Panc1 (cell line): ENCODE results near the gene SPEF1. TPM values are rescaled to one million over a fixed set of nuclear protein-coding genes. Genes with fewer than 3 reads are reported as not detected.

Experiments
- ATAC-seq: fragments of 200-7000 bp; cut with Tn5 transposase; 2 replicates; pipeline ENCODE4 v1.9.1; 2020; ENCODE audit warnings: mild to moderate bottlenecking, moderate library complexity
- BruUV-seq: library from RNA; stranded (reverse); fragments of 400-500 nt; replicated peaks from 2 replicates; lab custom pipeline; 2021; lab: Mats Ljungman, UMichigan
- CTCF ChIA-PET: fragments of 300-600 bp; sonication (Branson Sonifier 250); formaldehyde crosslinking; loops from one replicate; lab custom pipeline; 2022; ENCODE audit warnings: antibody characterized with exemption; lab: Charles Lee
- POLR2A ChIA-PET: fragments of 300-600 bp; sonication (Branson Sonifier 250); formaldehyde crosslinking; loops from one replicate; lab custom pipeline; 2022; ENCODE audit warnings: antibody characterized with exemption; lab: Charles Lee
- DNase-seq: peaks from one replicate; pipeline ENCODE4 v3.0.0-alpha.2; 2010; ENCODE audit warnings: low read depth, low spot score
- H3K27ac ChIP-seq: 2 replicates; pipeline ENCODE4 v1.5.1; 2011; ENCODE audit warnings: mild to moderate bottlenecking, low read length, inconsistent platforms
- H3K27me3 ChIP-seq: fragments of 200-500 bp; sonication (Bioruptor generic); 2 replicates; pipeline ENCODE4 v1.6.0; 2014; ENCODE audit warnings: low read length, inconsistent platforms; ENCODE audit not compliant: control insufficient read depth, insufficient read depth
- H3K36me3 ChIP-seq: fragments of 200-500 bp; sonication (Bioruptor generic); 2 replicates; pipeline ENCODE4 v1.5.1; 2014; ENCODE audit warnings: inconsistent platforms, mild to moderate bottlenecking, low read length, moderate library complexity; ENCODE audit not compliant: control insufficient read depth, insufficient read depth
- H3K4me1 ChIP-seq: 2 replicates; pipeline ENCODE4 v1.5.1; 2011; ENCODE audit warnings: inconsistent platforms, mild to moderate bottlenecking, low read length, moderate library complexity; ENCODE audit not compliant: control insufficient read depth, insufficient read depth
- H3K4me3 ChIP-seq, 2 experiments: 2 replicates each; pipeline ENCODE4 v1.5.1; 2011 to 2012; ENCODE audit warnings: low read depth in 2 of 2, low read length in 2 of 2, mild to moderate bottlenecking in 2 of 2, inconsistent platforms in 1 of 2, moderate library complexity in 1 of 2
- H3K9me3 ChIP-seq: fragments of 200-500 bp; sonication (Bioruptor generic); 2 replicates; pipeline ENCODE4 v1.5.1; 2014; ENCODE audit warnings: low read depth, mild to moderate bottlenecking, inconsistent platforms, low read length, moderate library complexity; ENCODE audit not compliant: control insufficient read depth, insufficient read depth
- POLR2AphosphoS5 ChIP-seq: IDR thresholded peaks from 2 replicates; pipeline ENCODE4 v1.6.1; 2012; ENCODE audit warnings: mild to moderate bottlenecking, low read depth, low read length, moderate library complexity
- REST ChIP-seq, 2 experiments: IDR thresholded peaks; 2 replicates each; pipeline ENCODE4 v1.6.1; 2011 to 2012; ENCODE audit warnings: low read depth in 2 of 2, control low read depth in 1 of 2, low read length in 1 of 2, mild to moderate bottlenecking in 1 of 2, moderate library complexity in 1 of 2; ENCODE audit not compliant: insufficient read depth in 1 of 2
- SIN3A ChIP-seq: IDR thresholded peaks from 2 replicates; pipeline ENCODE4 v1.6.1; 2012; ENCODE audit warnings: low read depth, mild to moderate bottlenecking, low read length, moderate library complexity, borderline replicate concordance; ENCODE audit not compliant: insufficient read depth
- TCF7L2 ChIP-seq: IDR thresholded peaks from 2 replicates; pipeline ENCODE4 v1.6.1; 2011; ENCODE audit warnings: mild to moderate bottlenecking, low read depth, low read length, inconsistent platforms
- in situ Hi-C: cut with HindIII; loops from 2 replicates; pipeline ENCODE4 v1.10.0; 2016; ENCODE audit warnings: low sequenced_read_pairs, low pct_unique_long_range_greater_than_20kb
- intact Hi-C: fragments of 100-400 bp; cut with micrococcal nuclease; formaldehyde crosslinking; loops from one replicate; pipeline ENCODE4 v1.10.0; 2022; ENCODE audit not compliant: unreplicated experiment
- total RNA-seq: library from RNA; stranded (reverse); gene quantifications from one replicate; pipeline ENCODE4 v1.2.1, GENCODE V29; 2021; ENCODE audit not compliant: unreplicated experiment

The SPEF1 gene
- total RNA-seq, 1 experiment from 2014 or later: 0.41 TPM

GRCh38 chr20:3785240-3786125 lies 4.2 kb upstream of the SPEF1 start:
- Histone ChIP-seq H3K4me3 (peak overlapping the region; percentile 65 to 75), H3K4me1 (peaks cover 21% of the 10 kb centered on the region), H3K27ac (peak overlapping the region; percentile 87), H3K9me3 (no peaks in the 10 kb centered on the region), H3K27me3 (no peaks in the 10 kb centered on the region), H3K36me3 (no peaks in the 10 kb centered on the region)
- intact Hi-C loops: no loop called here
- POLR2A ChIA-PET: interaction anchor here (0.6 kb wide), 1 partner anchor 34 kb away, joined by 11 read pairs; no protein-coding TSS in a partner anchor
- CTCF ChIA-PET: interaction anchor here (0.6 to 3.4 kb wide), 3 partner anchors 33 to 765 kb away, joined by 9 to 22 read pairs (median 9); no protein-coding TSS in a partner anchor
- in situ Hi-C loops: no loop called here
- TF ChIP-seq REST (IDR thresholded peaks at IDR 0.05; ENCODE audit: insufficient read depth in 1 of 2, low read depth in 2 of 2, low read length in 1 of 2) (no peak), SIN3A (no peak), POLR2AphosphoS5 (no peak), TCF7L2 (no peak)
- ATAC-seq: 0 out of 2 replicates have a peak, but pooled peaks have one; percentile 4
- DNase-seq: no peak
- no TSS peak for BruUV-seq

- peaks cover 21% of the 10 kb centered on the region for H3K4me1 ChIP-seq
- ATAC-seq (no peak), DNase-seq (no peak)
- CTCF ChIA-PET: interaction anchor here (0.6 to 1.0 kb wide), 3 partner anchors 74 to 764 kb away, joined by 3 to 9 read pairs (median 9); no protein-coding TSS in a partner anchor
- H3K9me3 ChIP-seq: no peaks in the 10 kb centered on the region
- no TSS peak for BruUV-seq
- in situ Hi-C loops (no loop called here), intact Hi-C loops (no loop called here)
- no peaks in the 10 kb centered on the region for H3K36me3 ChIP-seq
- peak overlapping the region; percentile 87 for H3K27ac ChIP-seq
- POLR2A ChIA-PET: interaction anchor here (0.6 kb wide), 1 partner anchor 33 kb away, joined by 11 read pairs; no protein-coding TSS in a partner anchor
- no peaks in the 10 kb centered on the region for H3K27me3 ChIP-seq
- H3K4me3 ChIP-seq: peak overlapping the region; percentile 65 to 75
- no peak for TF ChIP-seq REST (IDR thresholded peaks at IDR 0.05; ENCODE audit: insufficient read depth in 1 of 2, low read depth in 2 of 2, low read length in 1 of 2)
- TF ChIP-seq POLR2AphosphoS5: 0 out of 2 replicates have a peak, but pooled peaks have one; percentile 26
Observed at GRCh38 chr20:3784863-3785239, 3.6 kb upstream of the SPEF1 start.
